Kasumi-1 (cell line): Measurements from ENCODE around the gene RELN.

Experiments
- DNase-seq, 2 experiments: peaks; one replicate each; lab custom pipeline; 2025; lab: John Stamatoyannopoulos, UW

Gene RELN

GRCh38 chr7:103989785-103990767, 618 bp upstream of the RELN start:
- DNase-seq, result no peak

GRCh38 chr7:103988468-103989199, 824 bp downstream of the RELN start:
- DNase-seq, result no peak

- no peak for DNase-seq
Measured at GRCh38 chr7:103987451-103987850, 2.0 kb downstream of the RELN start.

DNA sequence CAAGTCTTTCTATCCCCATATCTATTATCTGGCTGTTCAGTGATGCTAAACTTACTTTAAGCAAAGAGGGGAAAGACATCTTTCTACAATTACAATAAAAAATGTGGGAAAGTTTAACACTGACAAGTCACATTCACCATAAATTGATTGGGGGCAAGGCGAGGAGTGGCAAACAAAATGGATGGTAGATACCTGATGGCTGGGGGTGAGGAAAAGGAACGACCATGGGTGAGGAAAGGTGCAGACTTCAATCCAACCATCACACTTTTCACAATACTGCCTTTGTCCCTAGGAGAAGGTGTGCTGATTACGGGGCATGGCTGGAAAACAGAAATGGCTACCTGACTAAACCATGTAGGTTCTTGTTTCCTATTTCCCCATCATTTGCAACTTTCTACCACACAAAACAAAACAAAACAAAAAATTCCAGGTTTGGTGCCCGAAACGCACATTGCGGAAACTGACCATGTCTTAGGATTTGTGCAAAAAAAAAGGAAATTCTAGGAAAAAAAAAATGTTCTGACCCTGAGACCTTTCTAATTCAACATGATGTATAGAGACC, 3.8 kb downstream of the RELN start:
- DNase-seq, result no peak

GRCh38 chr7:103984050-103984449, 5.4 kb downstream of the RELN start:
- no peak for DNase-seq

DNA sequence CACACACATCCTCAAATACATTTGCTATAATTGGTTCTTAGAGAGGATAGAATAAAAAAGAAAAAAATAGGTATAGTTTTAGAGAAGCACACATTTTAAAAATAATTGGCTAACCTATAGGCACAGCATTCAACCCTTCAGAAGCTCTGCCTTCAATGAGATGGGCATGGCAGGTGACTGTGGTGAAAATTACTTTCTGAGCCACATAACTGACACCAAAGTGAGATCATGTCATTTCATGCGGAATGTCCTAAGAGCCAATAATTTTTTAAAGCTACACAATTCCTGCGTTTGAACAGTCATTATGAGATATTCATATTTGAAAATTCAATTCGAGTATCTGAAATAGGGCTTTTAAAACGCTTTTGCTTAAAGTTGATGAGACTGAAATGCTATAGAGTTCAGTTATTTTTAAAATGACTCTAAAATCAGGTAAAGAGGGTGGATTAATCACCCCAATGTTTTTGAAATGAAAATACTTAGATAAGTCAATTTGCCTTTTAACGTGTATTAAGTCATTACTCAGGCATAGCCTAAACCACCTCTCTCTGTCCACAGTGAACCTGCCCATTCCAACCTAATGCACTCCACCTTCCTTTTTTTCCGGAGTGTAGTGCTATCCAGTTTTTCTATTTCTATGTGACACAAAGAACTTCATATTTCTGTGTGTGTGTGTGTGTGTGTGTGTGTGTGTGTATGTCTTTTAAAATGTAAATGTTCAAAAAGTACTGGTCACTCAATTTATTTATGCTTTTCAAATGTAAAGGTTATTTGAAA, 6.1 kb downstream of the RELN start:
- no peak for DNase-seq

GRCh38 chr7:103981003-103981423, 8.4 kb downstream of the RELN start:
- no peak for DNase-seq

GRCh38 chr7:103972779-103973434, 16.6 kb downstream of the RELN start:
- DNase-seq, result no peak

GRCh38 chr7:103967401-103967800, 22.1 kb downstream of the RELN start:
- no peak for DNase-seq

DNA sequence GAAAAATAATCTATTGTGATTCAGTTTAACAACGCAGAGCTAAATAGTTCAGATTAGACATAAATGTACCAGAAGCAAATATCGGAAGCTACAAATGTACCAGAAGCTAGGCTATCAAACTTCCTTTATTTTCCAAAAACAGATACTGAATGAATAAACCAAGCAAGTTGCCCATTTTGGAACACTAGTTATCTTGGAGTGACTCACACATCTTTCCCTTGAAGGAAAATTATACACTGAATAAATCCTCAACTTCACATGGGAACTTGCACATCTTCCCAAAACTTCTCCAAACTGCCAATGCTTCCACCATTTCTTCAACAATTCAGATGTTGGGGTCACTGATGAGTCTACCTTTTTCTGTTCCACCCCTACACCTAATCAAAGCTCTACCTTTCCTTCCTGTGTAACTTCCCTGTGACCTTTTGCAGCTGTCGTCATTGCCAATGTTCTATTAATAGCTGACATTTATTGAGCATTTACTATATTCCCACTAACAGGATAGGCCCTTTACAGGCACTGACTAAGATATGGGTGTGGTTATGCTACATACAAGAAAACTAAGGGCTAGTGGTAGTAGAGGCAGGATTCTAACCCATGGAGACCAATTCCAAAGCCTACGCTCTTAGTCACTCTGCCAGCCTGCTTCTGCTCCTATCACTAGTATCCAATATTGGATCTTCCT, 22.7 kb downstream of the RELN start:
- DNase-seq, result no peak

GRCh38 chr7:103964269-103964668, 25.2 kb downstream of the RELN start:
- no peak for DNase-seq

GRCh38 chr7:103962070-103962469, 27.4 kb downstream of the RELN start:
- no peak for DNase-seq

DNA sequence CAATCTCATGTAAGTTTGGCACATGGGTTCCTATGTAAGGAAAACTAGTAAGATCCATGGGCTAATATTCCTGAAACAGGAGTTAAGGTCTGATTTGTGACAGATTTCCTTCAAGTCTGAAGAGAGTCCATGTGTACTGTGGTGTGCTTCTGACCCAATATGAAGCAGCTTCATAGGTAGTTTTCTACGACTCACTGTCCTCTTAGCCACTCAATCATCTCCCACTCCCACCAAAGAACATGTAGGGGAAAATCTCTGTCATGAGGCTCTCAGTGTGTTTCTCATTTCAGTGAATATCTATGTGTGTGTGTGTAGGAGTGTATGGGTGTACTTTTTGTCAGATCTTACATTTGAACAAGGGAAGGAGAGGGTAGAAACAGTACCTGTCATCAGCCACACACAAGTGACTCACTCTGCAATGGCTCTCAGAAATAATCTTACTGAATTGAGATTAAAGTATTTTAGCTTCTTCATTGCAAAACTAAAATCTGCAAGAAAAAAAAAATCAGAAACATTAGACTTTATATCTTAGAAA, 31.1 kb downstream of the RELN start:
- DNase-seq, result no peak

GRCh38 chr7:103955985-103956384, 33.5 kb downstream of the RELN start:
- DNase-seq, result no peak

GRCh38 chr7:103952408-103952807, 37.0 kb downstream of the RELN start:
- DNase-seq, result no peak

- no peak for DNase-seq
Measured at GRCh38 chr7:103951311-103951710, 38.1 kb downstream of the RELN start.

- DNase-seq, result no peak
Measured at GRCh38 chr7:103949374-103949773, 40.1 kb downstream of the RELN start.

GRCh38 chr7:103947026-103947655, 42.3 kb downstream of the RELN start:
- no peak for DNase-seq

DNA sequence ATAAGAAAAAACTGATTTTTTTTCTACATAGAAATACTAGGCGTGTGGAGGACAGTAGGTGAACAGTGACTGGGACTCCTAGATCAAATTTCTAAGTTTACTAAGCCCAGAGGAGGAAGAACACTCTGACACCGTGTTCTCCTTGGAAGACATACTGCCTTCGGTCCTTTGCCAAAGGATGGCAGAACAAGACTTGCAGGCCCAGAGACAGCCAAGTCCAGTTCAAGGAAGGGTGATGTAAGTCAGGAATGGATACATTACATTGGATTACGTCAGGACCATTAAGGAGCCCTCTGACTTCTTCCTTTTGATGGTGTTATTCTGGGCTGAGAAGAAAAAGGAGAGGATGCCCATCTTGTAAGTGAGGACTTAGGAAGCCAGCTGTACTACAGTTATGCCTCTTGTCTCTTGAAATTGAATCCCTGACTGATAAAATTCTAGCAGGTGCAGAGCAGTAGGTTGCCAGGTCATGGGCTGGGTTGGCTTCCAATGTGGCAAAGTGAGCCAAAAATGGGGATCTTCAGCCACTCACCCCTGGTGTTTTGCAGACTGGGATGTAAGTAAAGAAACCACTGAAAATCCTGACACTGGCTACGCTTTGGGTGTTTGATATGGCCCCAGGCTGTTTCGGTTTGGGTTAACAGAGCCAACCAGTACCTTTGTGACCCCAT, 45.1 kb downstream of the RELN start:
- no peak for DNase-seq
